KOPT-K1 (cell line): ENCODE results near the gene GABRA6.

Experiments used
- H3K27ac ChIP-seq: fragments of 200-600 bp; sonication (generic); 2 replicates; pipeline ENCODE4 v1.5.1; 2016; ENCODE audit warnings: antibody characterized with exemption, mild to moderate bottlenecking, low read depth, low read length; ENCODE audit not compliant: poor library complexity, severe bottlenecking
- H3K36me3 ChIP-seq: fragments of 200-600 bp; sonication (generic); 2 replicates; pipeline ENCODE4 v1.5.1; 2017; ENCODE audit warnings: antibody characterized with exemption, mild to moderate bottlenecking, low read length, moderate library complexity; ENCODE audit not compliant: insufficient read depth
- H3K9me3 ChIP-seq: fragments of 200-600 bp; sonication (generic); 2 replicates; pipeline ENCODE4 v1.5.1; 2017; ENCODE audit warnings: antibody characterized with exemption, low read length, mild to moderate bottlenecking; ENCODE audit not compliant: insufficient read depth, poor library complexity, severe bottlenecking

The GABRA6 gene

DNA sequence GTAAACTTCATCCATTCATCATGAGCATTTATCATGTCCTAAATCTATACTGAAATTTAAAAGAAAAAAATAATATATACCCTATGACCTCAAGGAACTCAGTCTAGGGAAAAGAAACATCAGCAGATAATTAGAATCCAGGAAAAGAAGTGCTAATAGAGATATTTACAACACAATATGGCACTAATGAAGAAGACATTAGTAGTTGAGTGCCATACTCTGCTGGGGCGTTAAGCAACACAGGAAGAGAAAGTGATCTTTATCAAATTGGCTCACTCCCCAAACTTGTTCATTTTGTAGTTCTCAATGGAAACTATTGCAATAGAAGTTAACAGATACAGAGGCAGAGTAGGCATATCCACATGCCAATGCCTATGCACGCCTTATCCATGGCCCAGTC lies 27.5 kb downstream of the GABRA6 start:
- H3K27ac ChIP-seq = no peak overlapping the region
- no peaks in the 10 kb centered on the region for H3K9me3 ChIP-seq
- no peaks in the 10 kb centered on the region for H3K36me3 ChIP-seq

DNA sequence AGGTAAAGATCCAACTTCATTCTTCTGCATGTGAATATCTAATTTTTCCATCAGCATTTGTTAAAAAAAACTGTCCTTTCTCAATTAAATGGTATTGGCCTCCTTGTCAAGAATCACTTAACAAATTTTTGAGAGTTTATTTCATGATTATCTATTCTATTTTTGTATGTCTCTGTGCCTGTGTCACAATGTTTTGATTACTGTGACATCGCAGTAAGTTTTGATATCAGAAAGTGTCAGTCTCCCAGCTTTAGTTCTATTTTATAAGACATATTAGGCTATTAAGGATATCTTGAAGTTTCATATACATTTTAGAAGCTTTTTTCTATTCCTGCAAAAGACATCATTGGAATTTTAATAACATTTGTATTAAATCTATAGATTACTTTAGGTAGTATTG lies 33.6 kb downstream of the GABRA6 start:
- H3K9me3 ChIP-seq = no peaks in the 10 kb centered on the region
- H3K27ac ChIP-seq = no peak overlapping the region
- no peaks in the 10 kb centered on the region for H3K36me3 ChIP-seq

GRCh38 chr5:161720460-161720859 lies 34.9 kb downstream of the GABRA6 start:
- Histone ChIP-seq H3K9me3 (no peaks in the 10 kb centered on the region), H3K27ac (no peak overlapping the region), H3K36me3 (no peaks in the 10 kb centered on the region)

GRCh38 chr5:161734741-161735140 lies 49.2 kb downstream of the GABRA6 start:
- no peaks in the 10 kb centered on the region for H3K9me3 ChIP-seq
- no peak overlapping the region for H3K27ac ChIP-seq

DNA sequence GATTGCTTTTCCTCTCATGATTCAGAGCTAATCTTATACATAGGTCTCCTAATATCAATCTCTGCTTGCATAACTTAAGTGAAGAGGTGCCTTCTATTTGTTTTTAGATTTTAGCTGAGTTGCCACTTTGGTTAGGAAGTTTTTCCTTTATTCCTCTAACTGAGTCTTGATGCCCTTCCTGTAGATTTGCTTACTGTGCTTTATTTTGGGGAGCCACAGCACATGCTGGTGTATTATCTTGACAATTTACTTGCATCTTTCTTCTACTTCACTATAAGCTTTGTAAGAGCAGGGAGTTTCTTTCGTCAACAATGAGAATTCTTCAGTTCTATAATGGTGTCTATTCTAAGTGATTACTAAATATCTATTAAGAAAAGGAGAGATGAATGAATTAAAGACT lies 54.9 kb downstream of the GABRA6 start:
- Histone ChIP-seq H3K36me3 (no peaks in the 10 kb centered on the region), H3K9me3 (no peaks in the 10 kb centered on the region), H3K27ac (no peak overlapping the region)

More at GRCh38 chr5:161734741-161735140, 49.2 kb downstream of the GABRA6 start:
- no peaks in the 10 kb centered on the region for H3K36me3 ChIP-seq

GRCh38 chr5:161744276-161744675 lies 58.8 kb downstream of the GABRA6 start:
- Histone ChIP-seq H3K27ac (no peak overlapping the region), H3K9me3 (no peaks in the 10 kb centered on the region), H3K36me3 (no peaks in the 10 kb centered on the region)

DNA sequence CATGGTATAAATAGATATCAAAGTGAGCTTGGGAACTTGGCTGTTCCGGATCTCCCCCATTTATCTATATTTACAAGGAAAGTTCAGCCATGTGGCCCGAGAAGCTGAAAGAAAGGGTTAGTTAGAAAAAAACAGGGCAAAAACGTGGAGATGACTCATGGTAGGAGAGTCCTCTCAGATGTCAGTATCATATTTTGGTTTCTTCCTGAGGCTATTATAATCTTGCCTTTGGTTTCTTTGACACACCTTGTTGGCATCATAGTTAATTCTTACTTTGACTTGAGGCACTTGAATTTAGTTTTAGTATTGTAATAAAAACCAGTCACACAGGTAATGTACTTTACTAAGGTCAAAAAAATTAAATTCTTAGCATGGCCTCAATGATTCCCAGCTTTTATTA lies 59.9 kb downstream of the GABRA6 start:
- Histone ChIP-seq H3K27ac (no peak overlapping the region), H3K9me3 (no peaks in the 10 kb centered on the region), H3K36me3 (no peaks in the 10 kb centered on the region)

GRCh38 chr5:161751265-161751664 lies 65.7 kb downstream of the GABRA6 start:
- no peak overlapping the region for H3K27ac ChIP-seq
- H3K9me3 ChIP-seq = no peaks in the 10 kb centered on the region
- no peaks in the 10 kb centered on the region for H3K36me3 ChIP-seq
